ENCODE data around the gene DDX41. TPM values are rescaled to one million over a fixed set of nuclear protein-coding genes. Genes with fewer than 3 reads are reported as not detected.

The DDX41 gene
- total and polyA plus RNA-seq, 2 of the 13 experiments (the other 11 are each of a cell fraction or from before 2014, with no cell fraction given), result 62.8 to 105 TPM

GRCh38 chr5:177470759-177471536 lies 45.8 kb downstream of the DDX41 start:
- no peaks in the 10 kb centered on the region for H3K27me3 ChIP-seq (ENCODE audit: control insufficient read depth in 1 of 2, insufficient read depth in 2 of 2, low read length in 2 of 2)
- H3K4me1 ChIP-seq (ENCODE audit: insufficient read depth, low read length), result peaks cover 38% of the 10 kb centered on the region
- TF ChIP-seq ASH2L (IDR thresholded peaks at IDR 0.05; ENCODE audit: insufficient read length, low read depth, low read length) (no peak), ZNF556 (CRISPR knock-in tag; IDR thresholded peaks at IDR 0.05; ENCODE audit: borderline replicate concordance) (no peak), SAP130 (CRISPR knock-in tag; IDR thresholded peaks at IDR 0.05; ENCODE audit: low read depth) (no peak), HMGXB4 (CRISPR knock-in tag; IDR thresholded peaks at IDR 0.05; ENCODE audit: borderline replicate concordance in 1 of 2, low read depth in 1 of 2) (no peak), ZNF503 (CRISPR knock-in tag; IDR thresholded peaks at IDR 0.05) (no peak), MAFK (conservative IDR thresholded peaks at IDR 0.05 in 1 of 2, IDR thresholded peaks at IDR 0.05 in 1 of 2; ENCODE audit: low read length in 2 of 2) (peak; percentile 65 to 85), MAFF (IDR thresholded peaks at IDR 0.05; ENCODE audit: low read depth, low read length) (peak; percentile 69)
- peaks cover 2 to 9% of the 10 kb centered on the region in 2 experiments; a peak in 3 of 5 replicates for H3K36me3 ChIP-seq (replicated peaks in 1 of 2; ENCODE audit: control insufficient read depth in 1 of 2, insufficient read depth in 2 of 2, low read length in 2 of 2)
- TSS peak; percentile 39 for BruUV-seq (replicated peaks)
- CTCF ChIA-PET (ENCODE audit: low intra/inter-chr PET ratio, low total read pairs), result no interaction called here
- no peak overlapping the region for H3K9ac ChIP-seq (ENCODE audit: insufficient read depth, low read depth, low read length)
- in situ Hi-C loops (cut with HindIII; ENCODE audit: extremely low pct_ligation_motif_present, low pct_unique_long_range_greater_than_20kb), result loop anchor here (25.0 kb wide), 1 partner anchor 359 kb away; no protein-coding TSS in a partner anchor
- POLR2A ChIA-PET, result interaction anchor here (2.6 to 2.8 kb wide), 2 partner anchors 13 to 92 kb away, joined by 10 to 17 read pairs; no protein-coding TSS in a partner anchor
- 88% methylated on average over 7 of the region's 10 CpGs for WGBS (ENCODE audit: low lambda C conversion rate)
- no peaks in the 10 kb centered on the region for H3K9me3 ChIP-seq (ENCODE audit: low read length)
- no peak for FAIRE-seq
- peaks cover 9% of the 10 kb centered on the region; the same call in 1 of the 2 replicates for H4K20me1 ChIP-seq (ENCODE audit: insufficient read depth, low read length)
- no peak overlapping the region for H3K4me3 ChIP-seq (replicated peaks in 1 of 3; ENCODE audit: insufficient read depth in 1 of 3, low read depth in 2 of 3, low read length in 3 of 3)
- H3K79me2 ChIP-seq (ENCODE audit: insufficient read depth, low read length), result peaks cover 3% of the 10 kb centered on the region
- DNase-seq (ENCODE audit: low spot score), result peak; percentile 23
- ATAC-seq, result no peak
- no peak overlapping the region for H3K27ac ChIP-seq (ENCODE audit: extremely low read length, insufficient read depth, low read length)
- intact Hi-C loops (cut with micrococcal nuclease; ENCODE audit: unreplicated experiment), result no loop called here
- H2AFZ ChIP-seq (ENCODE audit: low read length), result no peak overlapping the region
- H3K4me2 ChIP-seq (ENCODE audit: low read depth, low read length), result no peak overlapping the region; the same call in 1 of the 2 replicates

Data from HepG2 (cell line).